ENCODE data around the gene FBXL14. TPM values are rescaled to one million over a fixed set of nuclear protein-coding genes. Genes with fewer than 3 reads are reported as not detected.

The FBXL14 gene
- total RNA-seq, 2 experiments from 2014 or later: 11.4 to 11.9 TPM

GRCh38 chr12:1528791-1529190 is 65.6 kb downstream of the FBXL14 start:
- no peaks in the 10 kb centered on the region for H3K9me3 Mint-ChIP-seq
- H3K27ac Mint-ChIP-seq: no peak overlapping the region
- intact Hi-C loops (cut with micrococcal nuclease): no loop called here
- H3K27me3 Mint-ChIP-seq (ENCODE audit: low read depth): peaks cover 64% of the 10 kb centered on the region
- CTCF ChIA-PET: interaction anchor here (1.6 to 1.7 kb wide), 2 partner anchors 11 to 411 kb away, joined by 4 to 5 read pairs; no protein-coding TSS in a partner anchor
- H3K36me3 Mint-ChIP-seq (ENCODE audit: low read depth): no peaks in the 10 kb centered on the region
- no peak overlapping the region for H3K4me3 Mint-ChIP-seq
- peaks cover 28% of the 10 kb centered on the region for H3K4me1 Mint-ChIP-seq (ENCODE audit: low read depth)
- DNase-seq: no peak

- CTCF ChIA-PET: interaction anchor here (0.8 to 1.7 kb wide), 3 partner anchors 10 to 410 kb away, joined by 4 to 7 read pairs (median 5); no protein-coding TSS in a partner anchor
- intact Hi-C loops (cut with micrococcal nuclease): no loop called here
- peaks cover 56% of the 10 kb centered on the region for H3K27me3 Mint-ChIP-seq (ENCODE audit: low read depth)
- H3K36me3 Mint-ChIP-seq (ENCODE audit: low read depth): no peaks in the 10 kb centered on the region
- no peak overlapping the region for H3K4me3 Mint-ChIP-seq
- H3K9me3 Mint-ChIP-seq: no peaks in the 10 kb centered on the region
- no peak overlapping the region for H3K27ac Mint-ChIP-seq
- no peak for DNase-seq
- H3K4me1 Mint-ChIP-seq (ENCODE audit: low read depth): peaks cover 18% of the 10 kb centered on the region
These were observed 66.6 kb downstream of the FBXL14 start for GRCh38 chr12:1527789-1528188.

DNA sequence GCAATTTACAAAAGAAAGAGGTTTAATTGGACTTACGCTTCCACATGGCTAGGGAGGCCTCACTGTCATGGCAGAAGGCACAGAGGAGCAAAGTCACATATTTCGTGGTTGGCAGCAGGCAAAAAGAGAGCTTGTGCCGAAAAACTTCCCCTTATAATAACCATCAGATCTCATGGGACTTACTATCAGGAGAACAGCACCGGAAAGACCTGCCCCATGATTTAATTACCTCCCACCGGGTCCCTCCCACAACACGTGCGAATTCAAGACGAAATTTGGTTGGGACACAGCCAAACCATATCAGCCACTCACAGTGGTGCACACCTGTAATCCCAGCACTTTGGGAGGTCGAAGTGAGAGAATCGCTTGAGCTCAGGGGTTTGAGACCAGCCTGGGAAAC is 68.5 kb downstream of the FBXL14 start:
- H3K4me3 Mint-ChIP-seq: no peak overlapping the region
- H3K27ac Mint-ChIP-seq: no peak overlapping the region
- peaks cover 40% of the 10 kb centered on the region for H3K27me3 Mint-ChIP-seq (ENCODE audit: low read depth)
- H3K4me1 Mint-ChIP-seq (ENCODE audit: low read depth): peaks cover 4% of the 10 kb centered on the region
- CTCF ChIA-PET: interaction anchor here (0.7 to 0.8 kb wide), 2 partner anchors 8 to 127 kb away, joined by 3 read pairs; no protein-coding TSS in a partner anchor
- intact Hi-C loops (cut with micrococcal nuclease): no loop called here
- no peak for DNase-seq
- no peaks in the 10 kb centered on the region for H3K36me3 Mint-ChIP-seq (ENCODE audit: low read depth)
- no peaks in the 10 kb centered on the region for H3K9me3 Mint-ChIP-seq

GRCh38 chr12:1523558-1524050 is 70.8 kb downstream of the FBXL14 start:
- H3K36me3 Mint-ChIP-seq (ENCODE audit: low read depth): no peaks in the 10 kb centered on the region
- intact Hi-C loops (cut with micrococcal nuclease): no loop called here
- no peaks in the 10 kb centered on the region for H3K9me3 Mint-ChIP-seq
- no peak overlapping the region for H3K4me3 Mint-ChIP-seq
- no peak overlapping the region for H3K27ac Mint-ChIP-seq
- H3K27me3 Mint-ChIP-seq (ENCODE audit: low read depth): peaks cover 29% of the 10 kb centered on the region
- CTCF ChIA-PET: interaction anchor here (0.8 kb wide), 1 partner anchor 572 kb away, joined by 3 read pairs; no protein-coding TSS in a partner anchor
- no peaks in the 10 kb centered on the region for H3K4me1 Mint-ChIP-seq (ENCODE audit: low read depth)
- no peak for DNase-seq

DNA sequence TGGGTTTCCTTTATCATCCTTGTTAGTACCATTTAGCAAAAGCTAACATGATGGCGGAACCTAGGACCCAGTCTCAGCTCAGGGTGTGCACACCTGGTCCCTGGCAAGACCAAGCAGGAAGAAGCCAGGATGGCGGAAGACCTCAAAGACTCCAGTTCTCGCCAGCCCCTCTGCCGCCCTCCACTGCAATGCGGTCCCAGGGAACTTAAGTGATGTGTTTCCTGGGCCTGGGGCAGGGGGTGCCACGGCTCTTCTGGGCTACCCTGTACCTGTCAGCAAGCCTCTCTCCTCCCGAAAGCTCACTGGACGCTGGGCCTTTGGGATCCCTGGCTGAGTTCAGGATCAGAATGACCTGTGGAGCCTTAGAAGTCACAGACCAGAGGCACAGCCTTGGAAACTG is 71.3 kb downstream of the FBXL14 start:
- CTCF ChIA-PET: interaction anchor here (0.6 to 1.1 kb wide), 3 partner anchors 26 to 578 kb away, joined by 3 to 6 read pairs (median 5); no protein-coding TSS in a partner anchor
- intact Hi-C loops (cut with micrococcal nuclease): no loop called here
- DNase-seq: no peak
- Mint-ChIP-seq H3K27ac (no peak overlapping the region), H3K36me3 (ENCODE audit: low read depth) (no peaks in the 10 kb centered on the region), H3K27me3 (ENCODE audit: low read depth) (peaks cover 24% of the 10 kb centered on the region), H3K4me3 (no peak overlapping the region), H3K9me3 (no peaks in the 10 kb centered on the region), H3K4me1 (ENCODE audit: low read depth) (no peaks in the 10 kb centered on the region)

- no peak for DNase-seq
- Mint-ChIP-seq H3K4me3 (no peak overlapping the region), H3K9me3 (peaks cover 2% of the 10 kb centered on the region), H3K27ac (no peak overlapping the region), H3K27me3 (ENCODE audit: low read depth) (peaks cover 5% of the 10 kb centered on the region), H3K36me3 (ENCODE audit: low read depth) (no peaks in the 10 kb centered on the region), H3K4me1 (ENCODE audit: low read depth) (no peaks in the 10 kb centered on the region)
- intact Hi-C loops (cut with micrococcal nuclease): no loop called here
- CTCF ChIA-PET: no interaction called here
These were observed 74.7 kb downstream of the FBXL14 start for GRCh38 chr12:1519642-1520041.

GRCh38 chr12:1518591-1519516 is 75.5 kb downstream of the FBXL14 start:
- H3K4me3 Mint-ChIP-seq: no peak overlapping the region
- no peak overlapping the region for H3K27ac Mint-ChIP-seq
- H3K9me3 Mint-ChIP-seq: peaks cover 2% of the 10 kb centered on the region
- no peak for DNase-seq
- CTCF ChIA-PET: interaction anchor here (1.1 to 1.7 kb wide), 2 partner anchors 10 to 27 kb away, joined by 3 to 4 read pairs; no protein-coding TSS in a partner anchor
- intact Hi-C loops (cut with micrococcal nuclease): no loop called here
- H3K36me3 Mint-ChIP-seq (ENCODE audit: low read depth): no peaks in the 10 kb centered on the region
- no peaks in the 10 kb centered on the region for H3K4me1 Mint-ChIP-seq (ENCODE audit: low read depth)
- peaks cover 3% of the 10 kb centered on the region for H3K27me3 Mint-ChIP-seq (ENCODE audit: low read depth)

DNA sequence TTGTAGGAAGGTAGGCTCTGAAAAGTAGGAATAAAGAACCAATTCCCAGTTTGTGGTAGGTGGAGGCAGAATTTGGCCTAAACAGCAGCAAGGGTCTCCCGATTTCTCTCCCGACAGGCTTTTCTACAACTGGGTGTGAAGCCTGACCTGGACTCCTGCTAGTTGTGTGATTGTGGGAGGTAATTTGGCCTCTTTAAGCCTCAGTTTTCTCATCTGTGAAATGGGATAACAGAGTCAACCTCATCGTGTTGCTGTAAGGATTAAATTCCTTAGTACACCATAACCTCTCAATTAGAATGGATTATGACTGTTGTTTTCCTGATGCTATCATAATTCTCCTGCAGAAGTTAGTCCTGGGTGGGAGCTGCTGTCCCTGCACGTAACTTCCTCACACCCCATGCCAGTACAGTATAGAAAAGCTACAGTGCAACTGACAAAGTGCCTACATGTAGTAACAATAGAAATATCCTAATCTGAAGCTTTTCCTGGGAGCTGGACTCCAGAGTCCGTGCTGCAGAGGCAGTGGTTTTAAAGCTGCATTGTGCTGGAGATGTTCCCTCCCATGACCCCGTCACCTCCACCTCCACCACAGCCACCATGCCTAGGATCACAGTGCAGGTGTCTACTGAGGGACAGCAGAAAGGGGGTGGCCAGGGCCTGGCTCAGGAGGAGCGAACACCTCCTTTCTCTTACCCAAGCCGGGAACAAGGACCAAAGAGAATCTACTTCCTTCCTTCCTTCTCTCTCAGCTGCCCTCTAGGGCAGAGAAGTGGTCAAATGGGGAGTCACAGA is 76.5 kb downstream of the FBXL14 start:
- Mint-ChIP-seq H3K36me3 (ENCODE audit: low read depth) (no peaks in the 10 kb centered on the region), H3K4me3 (no peak overlapping the region), H3K4me1 (ENCODE audit: low read depth) (no peaks in the 10 kb centered on the region), H3K27me3 (ENCODE audit: low read depth) (no peaks in the 10 kb centered on the region), H3K9me3 (peaks cover 2% of the 10 kb centered on the region), H3K27ac (no peak overlapping the region)
- intact Hi-C loops (cut with micrococcal nuclease): no loop called here
- CTCF ChIA-PET: interaction anchor here (0.9 to 1.7 kb wide), 6 partner anchors 8 to 70 kb away, joined by 3 to 6 read pairs (median 4); no protein-coding TSS in a partner anchor
- DNase-seq: no peak

- no peak for DNase-seq
- CTCF ChIA-PET: interaction anchor here (0.9 to 1.7 kb wide), 5 partner anchors 9 to 71 kb away, joined by 3 to 6 read pairs (median 4); no protein-coding TSS in a partner anchor
- no peaks in the 10 kb centered on the region for H3K27me3 Mint-ChIP-seq (ENCODE audit: low read depth)
- H3K27ac Mint-ChIP-seq: no peak overlapping the region
- H3K9me3 Mint-ChIP-seq: peaks cover 2% of the 10 kb centered on the region
- H3K4me3 Mint-ChIP-seq: no peak overlapping the region
- H3K4me1 Mint-ChIP-seq (ENCODE audit: low read depth): no peaks in the 10 kb centered on the region
- intact Hi-C loops (cut with micrococcal nuclease): no loop called here
- no peaks in the 10 kb centered on the region for H3K36me3 Mint-ChIP-seq (ENCODE audit: low read depth)
These were observed 77.4 kb downstream of the FBXL14 start for GRCh38 chr12:1517007-1517406.

Other genes starting within 250 kb of the FBXL14 start
- gene WNT5B, start 34.6 kb upstream of the FBXL14 start, total RNA-seq: not detected
- 10 to 100 TPM; 31.1 to 34.8 TPM for gene ADIPOR2, start 96.5 kb upstream of the FBXL14 start, total RNA-seq
- not detected for gene LRTM2, start 226.0 kb upstream of the FBXL14 start, total RNA-seq

Measured in activated naive CD4-positive, alpha-beta T cell treated with anti-CD3 and anti-CD28 coated beads for 36 hours (primary cell).